HepG2 (cell line): ENCODE results near the gene GLRX2. TPM values are rescaled to one million over a fixed set of nuclear protein-coding genes. Genes with fewer than 3 reads are reported as not detected.

ENCODE experiments used
- ATAC-seq: fragments of 200-7000 bp; cut with Tn5 transposase; 3 replicates; pipeline ENCODE4 v1.9.1; 2020; ENCODE audit warnings: mild to moderate bottlenecking, moderate library complexity
- BruUV-seq: library from RNA; stranded (reverse); fragments of 400-500 nt; replicated peaks from 2 replicates; lab custom pipeline; 2021; lab: Mats Ljungman, UMichigan
- CTCF ChIA-PET: fragments of 300-600 bp; formaldehyde crosslinking; extraction: SDS; loops from one replicate; lab custom pipeline; 2021; ENCODE audit warnings: low total read pairs, inconsistent platforms, low intra/inter-chr PET ratio; lab: Yijun Ruan, JAX
- POLR2A ChIA-PET: fragments of 350-600 bp; sonication (Branson Sonifier 250); formaldehyde crosslinking; loops from one replicate; lab custom pipeline; 2020; ENCODE audit warnings: antibody characterized with exemption, inconsistent platforms; lab: Yijun Ruan, JAX
- DNase-seq: peaks from one replicate; pipeline ENCODE4 v3.0.0-alpha.2; 2015; ENCODE audit warnings: low spot score
- FAIRE-seq: peaks from 3 replicates; lab custom pipeline; 2011; peaks lifted over from hg19 to GRCh38; lab: Jason Lieb, UNC
- H2AFZ ChIP-seq: one replicate; pipeline ENCODE4 v1.6.1; 2011; ENCODE audit warnings: low read length, inconsistent platforms
- H3K27ac ChIP-seq: fragments of 300-600 bp; 3 replicates; pipeline ENCODE4 v1.8.0; 2011; ENCODE audit warnings: mixed run types, mild to moderate bottlenecking, mixed read lengths, low read length, inconsistent platforms; ENCODE audit not compliant: insufficient read depth; ENCODE audit errors: extremely low read length
- H3K27me3 ChIP-seq, 2 experiments: fragments of 200-600 bp in 1 of 2; 2 replicates in 1 of 2; 3 replicates in 1 of 2; pipeline versions ENCODE4 v1.6.0 to v1.8.0; 2011; ENCODE audit warnings: low read length in 2 of 2, mild to moderate bottlenecking in 2 of 2, moderate library complexity in 2 of 2, inconsistent platforms in 1 of 2; ENCODE audit not compliant: insufficient read depth in 2 of 2, control insufficient read depth in 1 of 2
- H3K36me3 ChIP-seq, 2 experiments: fragments of 200-600 bp in 1 of 2; replicated peaks in 1 of 2; 2 replicates in 1 of 2; 3 replicates in 1 of 2; pipeline versions ENCODE4 v1.5.1 to v1.8.0; 2011; ENCODE audit warnings: low read length in 2 of 2, inconsistent platforms in 1 of 2; ENCODE audit not compliant: insufficient read depth in 2 of 2, control insufficient read depth in 1 of 2
- H3K4me1 ChIP-seq: 2 replicates; pipeline ENCODE4 v1.5.1; 2012; ENCODE audit warnings: low read length, inconsistent platforms; ENCODE audit not compliant: insufficient read depth
- H3K4me2 ChIP-seq: 2 replicates; pipeline ENCODE4 v1.6.0; 2011; ENCODE audit warnings: low read depth, low read length, inconsistent platforms
- H3K4me3 ChIP-seq, 3 experiments: fragments of 200-600 bp in 1 of 3; sonication (generic), shearing (Covaris generic) in 1 of 3; replicated peaks in 1 of 3; 2 replicates each; pipeline ENCODE4 v1.5.1; 2011 to 2016; ENCODE audit warnings: low read length in 3 of 3, inconsistent platforms in 2 of 3, low read depth in 2 of 3, mild to moderate bottlenecking in 2 of 3, control low read depth in 1 of 3, mixed read lengths in 1 of 3; ENCODE audit not compliant: insufficient read depth in 1 of 3
- H3K79me2 ChIP-seq: one replicate; pipeline ENCODE4 v1.6.1; 2011; ENCODE audit warnings: low read length, inconsistent platforms; ENCODE audit not compliant: insufficient read depth
- H3K9ac ChIP-seq: 2 replicates; pipeline ENCODE4 v1.6.0; 2011; ENCODE audit warnings: mild to moderate bottlenecking, low read depth, low read length, inconsistent platforms; ENCODE audit not compliant: insufficient read depth
- H3K9me3 ChIP-seq: 2 replicates; pipeline ENCODE4 v1.5.1; 2012; ENCODE audit warnings: mild to moderate bottlenecking, low read length
- H4K20me1 ChIP-seq: 2 replicates; pipeline ENCODE4 v1.6.0; 2011; ENCODE audit warnings: inconsistent platforms, mild to moderate bottlenecking, low read length, moderate library complexity; ENCODE audit not compliant: insufficient read depth
- ARID4A ChIP-seq: sonication (generic); formaldehyde crosslinking; IDR thresholded peaks from 2 replicates; pipeline ENCODE4 v1.5.0; 2020; ENCODE audit warnings: mild to moderate bottlenecking, missing genetic modification reagents, borderline replicate concordance
- BRCA1 ChIP-seq: sonication (generic); formaldehyde crosslinking; IDR thresholded peaks from 2 replicates; pipeline ENCODE4 v1.4.0; 2020; ENCODE audit warnings: missing genetic modification reagents
- FOXA1 ChIP-seq, 2 experiments: fragments of 450-650 bp in 1 of 2; sonication (generic) in 1 of 2; formaldehyde crosslinking in 1 of 2; IDR thresholded peaks; 2 replicates each; pipeline versions ENCODE4 v1.4.0 to v1.6.1; 2016 to 2020; ENCODE audit warnings: missing genetic modification reagents in 1 of 2
- HNRNPLL ChIP-seq: fragments of 200-400 bp; formaldehyde crosslinking; IDR thresholded peaks from 2 replicates; pipeline ENCODE4 v1.6.1; 2017; ENCODE audit warnings: mild to moderate bottlenecking, low read depth, low read length; ENCODE audit not compliant: poor library complexity, severe bottlenecking
- PAXIP1 ChIP-seq: sonication (generic); formaldehyde crosslinking; conservative IDR thresholded peaks from 2 replicates; pipeline ENCODE4 v1.4.0; 2020; ENCODE audit warnings: mild to moderate bottlenecking, missing genetic modification reagents, moderate library complexity
- TGIF2 ChIP-seq: IDR thresholded peaks from 2 replicates; pipeline ENCODE4 v1.6.1; 2016; ENCODE audit warnings: control low read depth, missing compliant biosample characterization
- ZNF24 ChIP-seq: fragments of 450-650 bp; IDR thresholded peaks from 2 replicates; pipeline ENCODE4 v1.6.1; 2017; ENCODE audit warnings: antibody characterized with exemption, mild to moderate bottlenecking
- ZNF432 ChIP-seq: sonication (generic); formaldehyde crosslinking; IDR thresholded peaks from 2 replicates; pipeline ENCODE4 v1.5.0; 2020; ENCODE audit warnings: missing genetic modification reagents, mild to moderate bottlenecking, borderline replicate concordance
- ZNF460 ChIP-seq: sonication (generic); formaldehyde crosslinking; IDR thresholded peaks from 2 replicates; pipeline ENCODE4 v1.5.1; 2020; ENCODE audit warnings: missing genetic modification reagents, mild to moderate bottlenecking, borderline replicate concordance
- WGBS: methylation state at CpG from one replicate; pipeline ENCODE4 v1.1.6; 2017; ENCODE audit warnings: low lambda C conversion rate; 5-methylcytosine and 5-hydroxymethylcytosine counted together
- in situ Hi-C: cut with HindIII; loops from 2 replicates; pipeline ENCODE4 v1.10.0; 2017; ENCODE audit warnings: low pct_unique_long_range_greater_than_20kb; ENCODE audit not compliant: extremely low pct_ligation_motif_present
- intact Hi-C: fragments of 100-400 bp; cut with micrococcal nuclease; formaldehyde crosslinking; loops from one replicate; pipeline ENCODE4 v1.10.0; 2022; ENCODE audit not compliant: unreplicated experiment
- polyA plus RNA-seq, 8 experiments: library from polyadenylated mRNA; depleted of rRNA in 3 of 8; stranded (reverse) in 7 of 8; unstranded in 1 of 8; fragments of >200 nt; fragmentation: Illumina TruSeq in 4 of 8; extraction: Trizol in 4 of 8; gene quantifications; 2 replicates each; pipeline versions ENCODE4 v1.2.1 to v1.2.3, GENCODE V29; 2011 to 2016; ENCODE audit warnings: low read depth in 4 of 8, missing spikeins in 1 of 8, mixed read lengths in 1 of 8; ENCODE audit not compliant: insufficient read depth in 1 of 8
- total RNA-seq, 5 experiments: library from RNA; depleted of rRNA; stranded (reverse); fragments of >200 nt; fragmentation: Illumina TruSeq; extraction: Trizol; gene quantifications; 2 replicates each; pipeline ENCODE4 v1.2.3, GENCODE V29; 2016; ENCODE audit warnings: low read depth in 1 of 5

GLRX2 gene
- total and polyA plus RNA-seq, 2 of the 13 experiments (the other 11 are each of a cell fraction or from before 2014, with no cell fraction given): 11.9 to 39.0 TPM

- in situ Hi-C loops: loop anchor here (10.0 kb wide), 1 partner anchor 321 kb away; the partner anchor contains the start of gene RGS2
- POLR2A ChIA-PET: interaction anchor here (0.8 kb wide), 1 partner anchor 10 kb away, joined by 3 read pairs; no protein-coding TSS in a partner anchor
- no TSS peak for BruUV-seq
These were observed 20.2 kb upstream of the GLRX2 start for GRCh38 chr1:193125369-193125768.

More at GRCh38 chr1:193125369-193125768, 20.2 kb upstream of the GLRX2 start:
- Histone ChIP-seq H2AFZ (no peak overlapping the region), H3K4me3 (no peak overlapping the region), H3K79me2 (peaks cover 59% of the 10 kb centered on the region), H3K4me1 (peaks cover 32% of the 10 kb centered on the region), H3K4me2 (no peak overlapping the region), H3K9ac (no peak overlapping the region), H4K20me1 (peaks cover 14% of the 10 kb centered on the region), H3K9me3 (no peaks in the 10 kb centered on the region), H3K27me3 (no peaks in the 10 kb centered on the region; a peak in 2 of 5 replicates), H3K27ac (no peak overlapping the region), H3K36me3 (peaks cover 1 to 18% of the 10 kb centered on the region in 2 experiments; a peak in 3 of 5 replicates)
- CTCF ChIA-PET: no interaction called here
- FAIRE-seq (no peak), ATAC-seq (no peak), DNase-seq (no peak)
- TF ChIP-seq ZNF24 (no peak), TGIF2 (CRISPR knock-in tag) (no peak), PAXIP1 (CRISPR knock-in tag) (no peak), HNRNPLL (no peak), FOXA1 (IDR thresholded peaks at IDR 0.05) (no peak), FOXA1 (CRISPR knock-in tag; IDR thresholded peaks at IDR 0.05) (no peak), ZNF460 (no peak), ZNF432 (CRISPR knock-in tag) (no peak), BRCA1 (CRISPR knock-in tag) (no peak), ARID4A (CRISPR knock-in tag) (no peak)
- intact Hi-C loops: no loop called here
- WGBS: 98% methylated on average over 6 of the region's 6 CpGs
